Thyroid gland (tissue), 4 donors: ENCODE results near the gene DCDC2B.

Experiments
- CTCF ChIP-seq, 6 experiments: fragments of 200-600 bp in 3 of 6; fragments of 450-650 bp in 3 of 6; sonication (generic) in 3 of 6; IDR thresholded peaks; one replicate each; pipeline ENCODE4 v1.5.1; 2016 to 2019; ENCODE audit warnings: antibody characterized with exemption in 6 of 6, mild to moderate bottlenecking in 2 of 6, inconsistent platforms in 1 of 6, moderate library complexity in 1 of 6
- POLR2A ChIP-seq, 2 donors: fragments of 450-650 bp; IDR thresholded peaks; one replicate each; pipeline ENCODE4 v1.6.1; 2017; ENCODE audit warnings: antibody characterized with exemption in 2 of 2, mild to moderate bottlenecking in 2 of 2, moderate library complexity in 1 of 2

- no peak for TF ChIP-seq POLR2A (IDR thresholded peaks at IDR 0.05)
- no peak for TF ChIP-seq CTCF (IDR thresholded peaks at IDR 0.05)
Observed at GRCh38 chr1:32221581-32221979, 12.7 kb downstream of the DCDC2B start.
